Measurements from ENCODE around the gene PPP2R5E. TPM values are rescaled to one million over a fixed set of nuclear protein-coding genes. Genes with fewer than 3 reads are reported as not detected.

Gene PPP2R5E
- total RNA-seq, 2 experiments from 2014 or later = 12.5 to 47.8 TPM

- Histone ChIP-seq H3K9me3 (ENCODE audit: low read length) (no peaks in the 10 kb centered on the region), H3K4me3 (ENCODE audit: low read depth, low read length, poor library complexity, severe bottlenecking) (no peak overlapping the region), H3K4me2 (ENCODE audit: low read length) (no peak overlapping the region), H2AFZ (ENCODE audit: low read length) (no peak overlapping the region), H3K4me1 (ENCODE audit: insufficient read depth, low read length, poor library complexity, severe bottlenecking) (no peaks in the 10 kb centered on the region), H3K79me2 (ENCODE audit: insufficient read depth, low read depth, low read length) (no peaks in the 10 kb centered on the region; the same call in 1 of the 2 replicates), H3K36me3 (ENCODE audit: insufficient read depth, low read length) (peaks cover 17% of the 10 kb centered on the region; the same call in 1 of the 2 replicates), H3K27ac (ENCODE audit: low read depth, low read length, poor library complexity, severe bottlenecking) (no peak overlapping the region), H3K9me2 (ENCODE audit: insufficient read depth, low read length) (no peaks in the 10 kb centered on the region), H4K20me1 (ENCODE audit: insufficient read depth, low read length) (no peaks in the 10 kb centered on the region)
- no peak for DNase-seq (ENCODE audit: low spot score)
- ChIA-PET CTCF (ENCODE audit: unreplicated experiment) (no interaction called here), POLR2A (interaction anchor here (1.3 kb wide), 1 partner anchor 27 kb away, joined by 4 read pairs; no protein-coding TSS in a partner anchor)
- no TSS peak for BruUV-seq (replicated peaks)
- TF ChIP-seq EZH2phosphoT487 (IDR thresholded peaks at IDR 0.05; ENCODE audit: borderline replicate concordance, low read depth, low read length) (no peak), CTCF (conservative IDR thresholded peaks at IDR 0.05; ENCODE audit: low read length) (no peak)
- intact Hi-C loops (cut with micrococcal nuclease; ENCODE audit: unreplicated experiment) = no loop called here
Observed at GRCh38 chr14:63423889-63424288, 119.3 kb downstream of the PPP2R5E start.

GRCh38 chr14:63423381-63423780, 119.8 kb downstream of the PPP2R5E start:
- no peak for TF ChIP-seq EZH2phosphoT487 (IDR thresholded peaks at IDR 0.05; ENCODE audit: borderline replicate concordance, low read depth, low read length)
- TF ChIP-seq CTCF (conservative IDR thresholded peaks at IDR 0.05; ENCODE audit: low read length) = no peak
- H2AFZ ChIP-seq (ENCODE audit: low read length) = no peak overlapping the region
- intact Hi-C loops (cut with micrococcal nuclease; ENCODE audit: unreplicated experiment) = no loop called here
- no peaks in the 10 kb centered on the region; the same call in 1 of the 2 replicates for H3K79me2 ChIP-seq (ENCODE audit: insufficient read depth, low read depth, low read length)
- POLR2A ChIA-PET = no interaction called here
- H3K4me1 ChIP-seq (ENCODE audit: insufficient read depth, low read length, poor library complexity, severe bottlenecking) = no peaks in the 10 kb centered on the region
- H3K27ac ChIP-seq (ENCODE audit: low read depth, low read length, poor library complexity, severe bottlenecking) = no peak overlapping the region
- DNase-seq (ENCODE audit: low spot score) = no peak
- H3K36me3 ChIP-seq (ENCODE audit: insufficient read depth, low read length) = peaks cover 17% of the 10 kb centered on the region; the same call in 1 of the 2 replicates
- H3K9me3 ChIP-seq (ENCODE audit: low read length) = no peaks in the 10 kb centered on the region
- BruUV-seq (replicated peaks) = no TSS peak
- no peak overlapping the region for H3K4me3 ChIP-seq (ENCODE audit: low read depth, low read length, poor library complexity, severe bottlenecking)
- no peak overlapping the region for H3K4me2 ChIP-seq (ENCODE audit: low read length)
- H3K9me2 ChIP-seq (ENCODE audit: insufficient read depth, low read length) = no peaks in the 10 kb centered on the region
- H4K20me1 ChIP-seq (ENCODE audit: insufficient read depth, low read length) = no peaks in the 10 kb centered on the region
- CTCF ChIA-PET (ENCODE audit: unreplicated experiment) = no interaction called here

GRCh38 chr14:63421919-63422318, 121.3 kb downstream of the PPP2R5E start:
- Histone ChIP-seq H3K9me2 (ENCODE audit: insufficient read depth, low read length) (no peaks in the 10 kb centered on the region), H3K36me3 (ENCODE audit: insufficient read depth, low read length) (peaks cover 17% of the 10 kb centered on the region; the same call in 1 of the 2 replicates), H2AFZ (ENCODE audit: low read length) (no peak overlapping the region), H3K4me3 (ENCODE audit: low read depth, low read length, poor library complexity, severe bottlenecking) (no peak overlapping the region), H3K79me2 (ENCODE audit: insufficient read depth, low read depth, low read length) (no peaks in the 10 kb centered on the region; the same call in 1 of the 2 replicates), H3K9me3 (ENCODE audit: low read length) (no peaks in the 10 kb centered on the region), H3K4me2 (ENCODE audit: low read length) (no peak overlapping the region), H3K27ac (ENCODE audit: low read depth, low read length, poor library complexity, severe bottlenecking) (no peak overlapping the region), H4K20me1 (ENCODE audit: insufficient read depth, low read length) (no peaks in the 10 kb centered on the region), H3K4me1 (ENCODE audit: insufficient read depth, low read length, poor library complexity, severe bottlenecking) (no peaks in the 10 kb centered on the region)
- ChIA-PET CTCF (ENCODE audit: unreplicated experiment) (no interaction called here), POLR2A (interaction anchor here (0.6 kb wide), 1 partner anchor 24 kb away, joined by 3 read pairs; no protein-coding TSS in a partner anchor)
- no peak for TF ChIP-seq CTCF (conservative IDR thresholded peaks at IDR 0.05; ENCODE audit: low read length)
- TF ChIP-seq EZH2phosphoT487 (IDR thresholded peaks at IDR 0.05; ENCODE audit: borderline replicate concordance, low read depth, low read length) = no peak
- no peak for DNase-seq (ENCODE audit: low spot score)
- intact Hi-C loops (cut with micrococcal nuclease; ENCODE audit: unreplicated experiment) = no loop called here
- BruUV-seq (replicated peaks) = no TSS peak

Measured in OCI-LY7 (cell line).